Tibial nerve (tissue), 4 donors: Measurements from ENCODE around the gene CHSY1.

ENCODE experiments used
- EP300 ChIP-seq, 2 donors: sonication (generic); formaldehyde crosslinking; IDR thresholded peaks; one replicate each; pipeline ENCODE4 v1.6.1; 2017; ENCODE audit warnings: antibody characterized with exemption in 2 of 2, mild to moderate bottlenecking in 1 of 2
- POLR2A ChIP-seq, 2 donors: fragments of 450-650 bp; IDR thresholded peaks; one replicate each; pipeline ENCODE4 v1.6.1; 2017; ENCODE audit warnings: antibody characterized with exemption in 2 of 2, mild to moderate bottlenecking in 2 of 2, moderate library complexity in 2 of 2
- TF ChIP-seq, protein P1 (sequence below), 5 experiments: fragments of 200-600 bp in 3 of 5; fragments of 450-650 bp in 2 of 5; sonication (generic) in 3 of 5; IDR thresholded peaks; one replicate each; pipeline ENCODE4 v1.5.1; 2016 to 2019; ENCODE audit warnings: antibody characterized with exemption in 5 of 5, mild to moderate bottlenecking in 3 of 5, moderate library complexity in 2 of 5

GRCh38 chr15:101174152-101174920 lies 77.5 kb downstream of the CHSY1 start:
- TF ChIP-seq, protein P1, sequence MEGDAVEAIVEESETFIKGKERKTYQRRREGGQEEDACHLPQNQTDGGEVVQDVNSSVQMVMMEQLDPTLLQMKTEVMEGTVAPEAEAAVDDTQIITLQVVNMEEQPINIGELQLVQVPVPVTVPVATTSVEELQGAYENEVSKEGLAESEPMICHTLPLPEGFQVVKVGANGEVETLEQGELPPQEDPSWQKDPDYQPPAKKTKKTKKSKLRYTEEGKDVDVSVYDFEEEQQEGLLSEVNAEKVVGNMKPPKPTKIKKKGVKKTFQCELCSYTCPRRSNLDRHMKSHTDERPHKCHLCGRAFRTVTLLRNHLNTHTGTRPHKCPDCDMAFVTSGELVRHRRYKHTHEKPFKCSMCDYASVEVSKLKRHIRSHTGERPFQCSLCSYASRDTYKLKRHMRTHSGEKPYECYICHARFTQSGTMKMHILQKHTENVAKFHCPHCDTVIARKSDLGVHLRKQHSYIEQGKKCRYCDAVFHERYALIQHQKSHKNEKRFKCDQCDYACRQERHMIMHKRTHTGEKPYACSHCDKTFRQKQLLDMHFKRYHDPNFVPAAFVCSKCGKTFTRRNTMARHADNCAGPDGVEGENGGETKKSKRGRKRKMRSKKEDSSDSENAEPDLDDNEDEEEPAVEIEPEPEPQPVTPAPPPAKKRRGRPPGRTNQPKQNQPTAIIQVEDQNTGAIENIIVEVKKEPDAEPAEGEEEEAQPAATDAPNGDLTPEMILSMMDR (IDR thresholded peaks at IDR 0.05): no peak
- TF ChIP-seq POLR2A (IDR thresholded peaks at IDR 0.05) (no peak), EP300 (IDR thresholded peaks at IDR 0.05) (no peak)
